SK-N-SH treated with all-trans-retinoic acid at 6 μM for 48 hours (cell line): ENCODE measurements around the gene UTF1.
"Not testable (repeated sequence)": the region's sequence is repeated elsewhere in the genome, so short reads cannot be mapped to it uniquely, and the experiment has no call there.

Experiments
- ATAC-seq: fragments of 200-7000 bp; cut with Tn5 transposase; 3 replicates; pipeline ENCODE4 v1.9.1; 2020; ENCODE audit warnings: mild to moderate bottlenecking, moderate library complexity
- ARNTL ChIP-seq: fragments of 450-650 bp; formaldehyde crosslinking; IDR thresholded peaks from 2 replicates; pipeline ENCODE4 v1.5.0; 2020; ENCODE audit warnings: low read depth, mild to moderate bottlenecking, moderate library complexity, borderline replicate concordance
- CREB5 ChIP-seq: fragments of 250-450 bp; sonication (Bioruptor Pico); IDR thresholded peaks from 2 replicates; pipeline ENCODE4 v1.5.1; 2020; ENCODE audit warnings: low read depth, mild to moderate bottlenecking, moderate library complexity
- CSDC2 ChIP-seq: fragments of 250-450 bp; sonication (Bioruptor Pico); IDR thresholded peaks from 2 replicates; pipeline ENCODE4 v1.5.0; 2020; ENCODE audit warnings: mild to moderate bottlenecking, moderate library complexity
- GLIS3 ChIP-seq: fragments of 250-450 bp; sonication (Bioruptor Pico); IDR thresholded peaks from 2 replicates; pipeline ENCODE4 v1.5.0; 2020; ENCODE audit warnings: mild to moderate bottlenecking, moderate library complexity
- ISL1 ChIP-seq: fragments of 250-450 bp; sonication (Bioruptor Pico); IDR thresholded peaks from 2 replicates; pipeline ENCODE4 v2.1.2; 2022; ENCODE audit warnings: mild to moderate bottlenecking, moderate library complexity
- OSR1 ChIP-seq: fragments of 250-450 bp; sonication (Bioruptor Pico); IDR thresholded peaks from 2 replicates; pipeline ENCODE4 v1.8.0; 2022; ENCODE audit warnings: moderate library complexity, mild to moderate bottlenecking, inconsistent platforms
- PATZ1 ChIP-seq: fragments of 250-450 bp; sonication (Bioruptor Pico); IDR thresholded peaks from 2 replicates; pipeline ENCODE4 v1.8.0; 2020; ENCODE audit warnings: mild to moderate bottlenecking, moderate library complexity, borderline replicate concordance
- POU6F1 ChIP-seq: fragments of 250-450 bp; sonication (Bioruptor Pico); IDR thresholded peaks from 2 replicates; pipeline ENCODE4 v1.8.0; 2021; ENCODE audit warnings: low read depth, mild to moderate bottlenecking, moderate library complexity, borderline replicate concordance
- PPARA ChIP-seq: fragments of 250-450 bp; sonication (Bioruptor Pico); IDR thresholded peaks from 2 replicates; pipeline ENCODE4 v1.5.0; 2020; ENCODE audit warnings: mild to moderate bottlenecking, borderline replicate concordance
- RARB ChIP-seq: fragments of 250-450 bp; sonication (Bioruptor Pico); IDR thresholded peaks from 2 replicates; pipeline ENCODE4 v1.8.0; 2021; ENCODE audit warnings: mild to moderate bottlenecking, moderate library complexity
- SNAI2 ChIP-seq: fragments of 250-450 bp; sonication (Bioruptor Pico); IDR thresholded peaks from 2 replicates; pipeline ENCODE4 v1.5.0; 2020; ENCODE audit warnings: mild to moderate bottlenecking, moderate library complexity
- TCF4 ChIP-seq: fragments of 250-450 bp; sonication (Bioruptor Pico); IDR thresholded peaks from 2 replicates; pipeline ENCODE4 v1.8.0; 2021; ENCODE audit warnings: mild to moderate bottlenecking, moderate library complexity, borderline replicate concordance
- TOX ChIP-seq: fragments of 250-450 bp; sonication (Bioruptor Pico); IDR thresholded peaks from 2 replicates; pipeline ENCODE4 v1.8.0; 2021; ENCODE audit warnings: mild to moderate bottlenecking, moderate library complexity, borderline replicate concordance
- ZC3H10 ChIP-seq: fragments of 250-450 bp; sonication (Bioruptor Pico); IDR thresholded peaks from 2 replicates; pipeline ENCODE4 v1.5.1; 2021; ENCODE audit warnings: mild to moderate bottlenecking, moderate library complexity
- ZFP30 ChIP-seq: fragments of 450-650 bp; formaldehyde crosslinking; IDR thresholded peaks from 2 replicates; pipeline ENCODE4 v1.5.0; 2022; ENCODE audit warnings: mild to moderate bottlenecking, moderate library complexity
- ZNF8 ChIP-seq: fragments of 450-650 bp; formaldehyde crosslinking; IDR thresholded peaks from 2 replicates; pipeline ENCODE4 v1.5.0; 2020; ENCODE audit warnings: mild to moderate bottlenecking, moderate library complexity

The UTF1 gene

GRCh38 chr10:133230387-133231195 is 574 bp downstream of the UTF1 start:
- TF ChIP-seq ZNF8 (CRISPR knock-in tag) (no peak), GLIS3 (CRISPR knock-in tag) (no peak), PPARA (CRISPR knock-in tag) (no peak)
- no peak for ATAC-seq

GRCh38 chr10:133231244-133231945 is 1.4 kb downstream of the UTF1 start:
- no peak for ATAC-seq

GRCh38 chr10:133231946-133232574 is 2.0 kb downstream of the UTF1 start:
- ATAC-seq: no peak
- no peak for TF ChIP-seq PATZ1 (CRISPR knock-in tag)
- TF ChIP-seq TCF4: no peak
- TF ChIP-seq OSR1 (CRISPR knock-in tag): no peak

More at GRCh38 chr10:133231244-133231945, 1.4 kb downstream of the UTF1 start:
- TF ChIP-seq ZNF8 (CRISPR knock-in tag) (no peak), RARB (CRISPR knock-in tag) (no peak), TCF4 (no peak), ZC3H10 (CRISPR knock-in tag) (no peak), ARNTL (CRISPR knock-in tag) (no peak), GLIS3 (CRISPR knock-in tag) (no peak)

GRCh38 chr10:133234796-133235195 is 4.8 kb downstream of the UTF1 start:
- ATAC-seq: not testable (repeated sequence)

GRCh38 chr10:133235265-133235855 is 5.3 kb downstream of the UTF1 start:
- no peak for TF ChIP-seq ZNF8 (CRISPR knock-in tag)
- TF ChIP-seq CSDC2: no peak
- TF ChIP-seq TCF4: no peak
- no peak for TF ChIP-seq ISL1 (CRISPR knock-in tag)
- TF ChIP-seq TOX (CRISPR knock-in tag): no peak
- no peak for TF ChIP-seq POU6F1 (CRISPR knock-in tag)
- no peak for TF ChIP-seq CREB5 (CRISPR knock-in tag)
- ATAC-seq: no peak

GRCh38 chr10:133235932-133236331 is 5.9 kb downstream of the UTF1 start:
- no peak for TF ChIP-seq CSDC2
- no peak for TF ChIP-seq SNAI2 (CRISPR knock-in tag)
- TF ChIP-seq ZFP30 (CRISPR knock-in tag): no peak
- TF ChIP-seq GLIS3 (CRISPR knock-in tag): no peak
- no peak for TF ChIP-seq POU6F1 (CRISPR knock-in tag)
- no peak for ATAC-seq
